NCI-H2107 (cell line): Measurements from ENCODE around the gene SLC1A3.

ENCODE experiments used
- DNase-seq: peaks from one replicate; lab custom pipeline; 2025; lab: John Stamatoyannopoulos, UW

The SLC1A3 gene

DNA sequence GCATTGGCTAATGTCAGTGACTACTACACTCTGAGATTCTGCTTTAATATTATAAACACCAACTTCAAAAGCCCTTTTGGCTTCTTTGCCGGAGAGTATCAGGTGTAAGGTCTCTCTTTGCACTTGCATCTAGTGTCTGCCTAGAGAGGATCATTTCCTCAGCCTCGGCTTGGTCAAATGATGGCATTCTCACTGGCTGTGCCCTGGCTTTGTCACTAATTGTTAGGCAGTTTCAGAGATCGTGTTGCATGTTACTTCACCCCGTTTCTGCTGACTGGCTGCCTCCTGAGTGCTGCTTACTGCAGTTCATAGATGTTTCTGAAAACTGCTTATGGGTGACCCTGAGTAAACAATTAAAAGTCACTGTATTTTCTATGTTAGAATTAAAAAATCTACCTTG is 48.8 kb downstream of the SLC1A3 start:
- DNase-seq: peak; percentile 40

DNA sequence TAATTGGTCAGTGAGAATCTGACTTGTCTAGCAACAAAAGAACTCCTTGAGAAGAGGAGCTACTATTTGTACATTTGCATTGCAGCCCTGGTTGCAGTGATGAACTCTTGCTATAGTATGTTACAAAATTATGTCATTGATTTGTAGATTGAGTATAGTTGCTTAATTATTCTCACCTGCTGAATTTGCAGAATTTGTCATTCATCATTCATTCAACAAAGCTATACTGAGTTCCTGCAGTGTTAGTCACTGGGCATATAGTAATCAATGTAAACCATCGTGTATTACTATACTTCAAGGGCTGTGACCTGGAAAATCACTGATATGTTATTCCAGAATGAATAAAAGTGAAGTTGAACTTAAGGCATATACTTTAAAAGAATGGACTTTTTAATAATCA is 50.1 kb downstream of the SLC1A3 start:
- DNase-seq: no peak

DNA sequence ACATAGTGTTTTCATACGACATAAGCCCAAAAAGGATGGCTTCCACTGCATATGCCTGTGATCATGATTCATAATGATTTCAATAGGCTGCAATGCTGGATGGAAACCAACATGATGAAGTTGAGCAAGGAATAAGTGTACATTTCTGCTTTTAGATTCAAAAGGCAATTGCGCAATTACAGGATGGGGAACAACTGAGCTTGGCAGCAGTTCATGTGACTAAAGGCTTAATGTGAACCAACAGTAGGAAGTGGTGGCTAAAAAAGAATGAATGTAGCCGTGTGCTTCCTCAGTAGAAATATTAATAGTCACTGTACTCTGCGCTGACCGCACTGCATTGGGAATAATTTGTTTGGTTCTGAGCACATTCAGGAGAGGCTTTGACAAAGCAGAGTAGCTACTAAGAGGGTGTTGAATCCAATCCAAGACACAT is 51.2 kb downstream of the SLC1A3 start:
- peak; percentile 55 for DNase-seq

DNA sequence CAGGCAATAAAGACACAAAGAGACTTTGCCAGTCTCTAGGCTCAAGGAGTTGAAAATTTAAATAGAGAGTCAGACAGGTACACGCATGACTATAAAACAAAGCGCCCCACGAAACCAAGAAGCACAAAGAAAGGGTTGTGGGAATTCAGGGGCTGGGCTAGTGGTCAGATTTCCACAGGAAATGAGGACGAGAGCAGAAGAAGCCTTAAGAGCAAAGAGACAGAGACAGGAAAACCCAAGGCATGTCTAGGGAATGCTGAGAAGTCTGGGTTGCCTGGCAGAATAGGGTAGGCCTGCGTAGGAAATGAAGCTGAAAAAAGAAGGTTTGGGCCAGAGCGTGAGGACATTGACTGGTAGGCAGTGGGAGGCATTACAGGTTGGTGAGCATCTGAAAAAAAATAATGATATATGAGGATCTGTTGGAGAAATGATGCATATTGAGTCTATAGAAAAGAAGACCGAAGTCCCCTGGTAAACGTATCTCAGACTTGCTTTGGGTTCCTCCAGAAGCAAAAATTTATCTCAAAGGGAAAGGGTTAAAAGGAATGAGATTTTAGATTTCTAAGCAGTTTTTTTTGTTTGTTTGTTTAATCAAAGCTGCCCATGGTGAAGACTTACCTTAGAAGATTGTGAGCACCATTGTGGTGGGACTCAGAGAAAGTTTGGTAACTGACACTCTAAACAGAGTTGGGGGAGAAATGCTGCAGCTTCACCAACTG is 51.8 kb downstream of the SLC1A3 start:
- DNase-seq: no peak

DNA sequence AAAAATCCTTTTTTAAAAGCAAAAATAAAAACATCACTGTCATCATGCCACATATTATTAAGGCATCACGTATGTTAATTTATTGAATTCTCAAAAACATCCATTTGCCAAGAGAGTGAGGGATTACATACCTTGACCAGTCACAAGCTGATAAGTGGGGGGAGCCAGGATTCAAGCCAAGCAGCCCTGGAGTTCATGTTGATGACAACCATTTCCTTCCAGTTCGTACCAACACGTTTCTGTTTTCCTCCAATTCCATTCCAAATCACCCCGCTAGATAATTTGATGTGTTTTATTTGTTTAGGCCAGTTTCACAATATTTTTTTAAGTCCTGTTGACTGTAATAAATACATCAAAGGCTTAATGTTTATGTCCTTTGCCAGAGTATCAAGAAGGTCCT is 53.0 kb downstream of the SLC1A3 start:
- DNase-seq: no peak

DNA sequence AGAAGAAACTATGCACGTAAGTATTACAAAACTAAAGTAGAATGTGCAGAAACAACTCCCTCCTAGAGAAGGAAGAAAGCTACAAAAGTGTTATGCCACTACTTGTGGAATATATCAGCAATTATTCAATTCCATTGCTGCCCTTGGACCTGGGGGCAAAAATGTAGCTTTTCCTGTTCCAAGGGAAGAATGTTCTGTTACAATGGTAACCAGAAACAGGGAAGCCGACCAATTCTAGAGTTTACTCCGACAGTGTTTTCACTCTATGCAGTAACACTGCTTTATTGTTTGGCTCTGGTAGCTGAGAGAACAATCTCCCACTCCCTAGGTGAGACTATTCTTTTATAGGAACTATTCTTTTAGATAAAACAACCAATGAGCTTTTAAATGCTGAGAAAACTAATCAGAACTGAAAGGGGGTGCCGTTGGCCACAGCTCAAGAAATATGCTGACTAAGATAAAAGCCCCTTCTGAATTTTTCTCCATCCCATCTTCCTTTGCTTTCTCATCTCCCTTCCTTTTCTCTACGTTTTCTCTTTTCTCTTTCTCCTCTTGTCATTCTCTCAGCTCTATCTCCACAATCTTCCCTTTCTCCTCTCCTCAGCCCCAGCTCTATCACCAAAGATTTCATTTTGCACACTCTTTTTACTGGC is 54.1 kb downstream of the SLC1A3 start:
- DNase-seq: no peak

DNA sequence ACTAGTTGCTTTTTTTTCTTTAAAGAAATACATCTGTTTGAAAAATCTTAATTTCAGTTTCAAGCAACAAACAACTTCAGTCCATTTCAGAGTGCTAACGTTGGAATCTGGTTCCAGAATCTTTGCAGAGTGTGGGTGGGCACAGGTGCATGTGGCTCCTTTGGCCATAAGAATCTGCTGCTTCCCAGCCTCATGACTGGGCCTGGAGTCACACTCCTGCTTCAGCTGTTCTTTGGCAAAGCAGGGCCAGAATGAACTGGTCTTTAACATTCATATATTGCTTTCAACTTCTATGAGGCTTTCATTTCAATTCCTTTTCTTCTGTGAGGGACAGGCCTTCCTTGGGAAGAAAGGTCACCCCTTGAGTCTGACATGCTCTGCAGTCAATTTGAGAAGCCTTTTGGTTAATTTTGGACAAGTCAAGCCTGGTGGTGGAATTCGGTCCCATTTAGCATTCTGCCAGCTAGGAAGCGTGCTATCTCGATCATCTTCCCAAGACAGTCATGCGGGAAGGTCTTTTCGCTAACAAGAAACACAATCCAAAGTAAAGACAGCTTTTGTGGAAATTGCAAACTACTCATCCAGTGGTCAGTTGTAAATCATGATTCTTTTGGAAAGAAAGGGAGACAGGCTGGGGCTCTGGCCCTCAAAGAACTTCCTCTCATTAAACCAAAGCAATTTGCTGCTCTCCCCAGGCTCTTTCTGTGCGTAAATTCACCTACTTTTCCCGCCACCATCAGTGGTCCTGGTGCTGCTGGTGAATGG is 55.2 kb downstream of the SLC1A3 start:
- no peak for DNase-seq

DNA sequence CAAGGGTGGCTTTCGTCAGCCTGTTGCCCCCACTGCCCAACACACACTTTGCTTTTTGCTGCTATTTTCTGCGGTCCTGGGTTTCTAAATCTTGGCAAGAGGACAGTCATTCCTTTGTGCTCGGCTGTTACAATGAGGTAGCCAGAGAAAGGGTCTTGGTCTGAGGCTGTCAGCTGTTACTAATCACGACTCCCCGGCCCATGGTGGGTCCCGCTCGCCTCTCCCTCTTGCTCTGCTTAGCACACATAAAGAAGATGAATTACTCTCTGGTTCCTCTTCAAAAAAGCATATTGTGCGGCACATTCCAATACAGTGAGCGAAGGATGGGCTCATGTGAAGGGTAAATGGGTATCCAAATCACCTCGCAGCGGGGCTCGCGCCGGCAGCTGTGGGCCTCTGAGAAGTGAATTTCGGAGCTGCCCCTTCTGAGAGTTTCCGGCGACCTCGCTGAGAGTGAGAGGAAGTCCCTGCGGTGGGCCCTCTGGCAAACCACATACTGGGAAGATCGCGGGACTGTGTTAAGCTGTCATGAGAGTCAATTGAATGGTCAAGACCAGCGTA is 56.0 kb downstream of the SLC1A3 start:
- no peak for DNase-seq

DNA sequence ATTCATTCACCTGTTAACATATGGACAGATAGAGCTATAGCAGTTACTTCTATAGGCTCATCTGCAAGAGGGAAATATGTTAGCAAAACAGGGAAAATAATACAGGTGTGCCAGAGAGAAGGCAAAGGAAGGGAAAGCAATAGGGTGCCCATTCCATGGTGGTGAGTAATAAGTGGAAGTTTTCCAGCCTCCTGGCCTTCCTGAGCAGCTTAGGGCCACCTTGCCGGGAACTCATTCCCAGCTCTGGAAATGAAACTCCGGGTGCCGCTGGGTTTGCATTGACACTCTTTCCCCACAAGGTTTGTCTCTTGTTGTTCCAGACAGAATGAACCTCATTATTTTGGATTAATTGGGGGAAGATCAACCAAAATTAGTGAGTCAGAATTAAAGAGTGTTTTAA is 58.4 kb downstream of the SLC1A3 start:
- no peak for DNase-seq

DNA sequence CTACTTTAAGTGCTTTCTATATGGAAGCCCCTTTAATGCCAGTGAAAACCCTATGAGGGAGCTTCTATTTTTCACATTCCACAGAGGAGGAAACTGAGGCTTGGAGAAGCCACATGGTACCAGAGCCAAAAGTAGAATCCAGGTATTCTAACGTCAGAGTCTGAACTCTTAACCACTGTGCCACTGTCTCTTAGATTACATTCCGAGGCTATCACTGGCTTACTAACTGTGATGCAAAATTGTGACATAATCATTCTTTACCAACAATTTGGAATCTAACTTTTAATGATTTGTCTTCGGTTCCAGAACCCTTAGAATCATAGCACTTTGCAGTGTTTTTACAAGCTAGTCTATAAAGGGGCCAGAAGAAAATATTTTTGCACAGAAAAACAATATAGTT is 59.2 kb downstream of the SLC1A3 start:
- no peak for DNase-seq

DNA sequence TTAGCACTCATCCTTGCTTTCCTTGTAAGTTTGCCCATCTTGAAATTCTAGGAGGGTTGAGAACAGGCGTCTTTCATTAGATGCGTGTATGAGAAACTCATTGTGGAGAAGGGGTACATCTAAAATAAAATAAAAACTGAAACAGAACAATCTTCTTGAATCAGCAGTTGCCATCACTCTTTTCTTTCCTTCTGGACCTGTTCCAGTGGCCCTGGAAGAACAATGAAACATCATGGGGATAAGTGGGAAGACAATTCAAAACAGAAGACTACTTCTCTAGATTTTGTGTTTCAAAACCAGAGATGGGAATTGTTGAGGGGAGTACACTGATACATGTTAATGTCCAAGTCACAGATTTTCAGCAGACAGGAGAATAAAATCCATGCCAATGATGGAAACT is 59.9 kb downstream of the SLC1A3 start:
- DNase-seq: no peak

DNA sequence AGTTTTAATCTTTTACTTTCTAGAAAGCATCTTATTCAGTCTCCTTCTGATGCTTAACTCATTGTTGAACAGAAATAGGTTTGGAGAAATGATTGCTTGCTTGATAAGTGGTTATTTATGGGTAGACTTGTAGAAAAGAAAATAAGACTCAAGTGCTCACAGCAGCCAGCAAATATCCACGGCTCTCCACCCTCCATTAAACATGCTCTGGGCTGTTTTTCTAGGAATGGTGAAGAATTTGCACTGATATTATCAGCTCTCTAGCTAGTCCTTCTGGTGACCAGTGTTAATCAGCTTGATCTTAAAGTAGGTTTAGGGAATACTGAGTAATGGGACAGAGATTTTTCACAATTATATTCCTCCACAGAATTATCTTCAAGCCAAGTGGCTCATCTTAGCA is 60.6 kb downstream of the SLC1A3 start:
- DNase-seq: no peak

DNA sequence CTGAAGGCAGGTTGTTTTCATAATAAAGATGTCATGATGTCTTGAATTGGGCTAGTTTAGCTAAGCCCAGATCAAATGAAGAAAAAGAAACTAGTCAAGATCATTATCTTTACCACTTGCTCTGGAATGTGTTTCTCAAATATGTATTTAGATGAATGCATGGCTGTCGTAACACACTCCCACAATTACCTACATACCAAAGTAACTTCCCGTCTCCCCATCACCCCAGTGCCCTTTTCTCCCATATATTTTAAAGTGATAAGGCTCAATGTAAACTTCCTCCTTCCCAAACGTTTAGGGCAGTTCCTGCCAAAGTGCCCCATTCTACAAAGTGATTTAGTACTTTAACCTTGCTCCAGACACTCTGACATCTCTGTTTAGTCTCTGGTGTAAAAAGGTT is 61.4 kb downstream of the SLC1A3 start:
- DNase-seq: no peak

DNA sequence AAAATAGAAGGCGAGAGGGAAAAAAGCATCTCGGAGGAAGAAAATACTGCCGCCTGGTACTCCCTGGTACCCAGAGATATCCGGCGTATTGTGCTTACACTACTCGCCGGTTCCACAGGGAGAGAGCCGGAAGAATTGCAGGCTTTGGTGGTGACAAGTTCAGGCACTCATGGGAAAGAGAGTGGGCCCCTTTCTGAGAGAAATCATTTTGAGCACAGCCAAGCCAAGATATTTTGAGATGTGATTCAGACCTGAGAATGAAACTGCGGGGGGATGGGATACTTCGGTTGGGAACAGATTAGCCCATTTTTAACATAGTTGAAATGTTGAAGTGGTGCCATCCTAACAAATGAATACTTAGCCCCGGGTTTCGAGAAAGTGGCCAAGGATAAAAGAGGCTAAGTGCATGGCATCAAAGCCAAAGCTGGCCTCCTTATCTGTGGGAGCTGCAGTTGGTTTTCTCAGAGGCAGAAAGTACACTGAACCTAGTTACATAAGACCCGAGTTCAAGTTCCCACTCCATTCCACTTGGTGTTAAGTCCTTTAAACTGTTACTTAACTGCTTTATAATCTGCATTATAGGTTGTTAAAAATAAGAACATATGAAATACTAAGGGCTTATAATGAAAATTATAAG is 62.7 kb downstream of the SLC1A3 start:
- DNase-seq: no peak

DNA sequence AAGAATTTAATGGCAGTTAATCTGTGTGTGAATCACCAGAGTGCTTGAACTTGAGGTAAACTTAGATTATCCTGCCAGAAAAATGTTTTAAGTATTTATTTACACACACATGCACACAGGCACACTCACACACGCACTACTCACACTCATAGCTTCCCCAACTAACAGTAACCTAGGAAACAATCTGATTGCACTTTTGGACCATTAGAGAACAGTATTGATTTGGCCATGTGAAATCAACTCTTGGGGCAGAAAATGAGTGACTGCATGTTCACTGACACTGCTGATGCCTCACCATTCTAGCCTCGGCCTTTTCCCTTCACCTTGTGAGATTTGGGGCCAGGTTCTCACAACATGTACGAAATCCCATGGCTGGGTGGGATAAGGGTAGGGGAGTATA is 64.1 kb downstream of the SLC1A3 start:
- DNase-seq: no peak

DNA sequence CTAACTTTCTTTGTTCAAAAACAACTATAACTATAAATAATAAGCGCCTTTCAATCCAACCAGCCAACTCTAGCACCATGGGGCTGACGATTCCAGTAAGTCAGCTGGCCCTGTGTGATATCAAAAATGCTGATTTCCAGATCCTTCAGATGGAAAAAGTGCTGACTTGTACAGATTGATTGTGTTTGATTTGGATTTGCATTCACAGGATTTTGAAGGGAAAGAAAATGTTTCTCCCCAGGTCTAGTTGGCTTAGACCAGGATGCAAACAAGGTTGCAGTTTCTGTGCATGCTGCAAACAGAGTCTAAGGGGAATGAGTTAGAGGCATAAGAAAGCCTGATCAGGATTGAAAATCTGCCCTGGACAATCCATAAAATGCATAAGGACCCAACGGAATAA is 68.9 kb downstream of the SLC1A3 start:
- DNase-seq: no peak

DNA sequence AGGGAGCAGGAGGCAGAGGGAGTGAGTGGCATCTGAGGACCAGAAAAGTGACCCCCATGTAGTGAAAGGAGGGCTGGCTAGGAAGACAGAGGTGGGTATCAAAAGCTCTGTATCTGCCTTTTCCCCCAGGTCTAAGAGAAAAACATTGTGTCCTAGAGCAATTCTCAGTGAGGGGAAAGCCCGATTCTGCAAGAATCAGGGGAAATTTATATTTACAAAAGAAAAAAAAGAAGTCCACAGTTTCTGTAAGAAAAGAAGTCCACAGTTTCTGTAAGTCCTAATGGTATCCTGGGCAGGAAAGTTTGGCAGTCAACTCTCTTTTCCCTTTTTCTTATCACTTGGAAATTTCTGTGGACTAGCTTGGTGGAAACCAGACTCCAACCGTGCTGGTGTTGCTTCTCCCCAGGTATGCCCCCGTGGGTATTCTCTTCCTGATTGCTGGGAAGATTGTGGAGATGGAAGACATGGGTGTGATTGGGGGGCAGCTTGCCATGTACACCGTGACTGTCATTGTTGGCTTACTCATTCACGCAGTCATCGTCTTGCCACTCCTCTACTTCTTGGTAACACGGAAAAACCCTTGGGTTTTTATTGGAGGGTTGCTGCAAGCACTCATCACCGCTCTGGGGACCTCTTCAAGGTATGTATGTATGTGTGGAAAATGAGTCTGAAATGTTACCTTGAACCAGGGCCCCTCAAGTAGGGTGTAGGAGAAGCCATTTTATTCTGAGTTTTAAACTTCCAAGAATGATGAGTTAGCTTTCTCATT is 73.0 kb downstream of the SLC1A3 start:
- no peak for DNase-seq

DNA sequence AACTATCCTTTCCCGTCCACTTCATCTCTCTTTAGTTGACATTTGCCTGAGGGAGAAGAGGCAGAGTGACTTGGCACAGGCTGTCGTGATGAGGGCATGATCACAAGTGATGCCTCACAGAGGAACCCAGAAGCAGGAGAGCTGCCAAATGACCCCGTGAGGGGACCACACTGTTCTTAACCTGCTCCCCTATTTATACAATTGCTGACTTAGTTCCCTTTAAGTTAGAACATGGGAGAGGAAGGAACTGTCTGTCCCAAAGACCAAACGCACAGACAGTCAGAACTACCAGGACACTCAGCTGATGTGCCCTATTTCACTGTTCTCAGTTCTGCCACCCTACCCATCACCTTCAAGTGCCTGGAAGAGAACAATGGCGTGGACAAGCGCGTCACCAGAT is 73.7 kb downstream of the SLC1A3 start:
- no peak for DNase-seq

DNA sequence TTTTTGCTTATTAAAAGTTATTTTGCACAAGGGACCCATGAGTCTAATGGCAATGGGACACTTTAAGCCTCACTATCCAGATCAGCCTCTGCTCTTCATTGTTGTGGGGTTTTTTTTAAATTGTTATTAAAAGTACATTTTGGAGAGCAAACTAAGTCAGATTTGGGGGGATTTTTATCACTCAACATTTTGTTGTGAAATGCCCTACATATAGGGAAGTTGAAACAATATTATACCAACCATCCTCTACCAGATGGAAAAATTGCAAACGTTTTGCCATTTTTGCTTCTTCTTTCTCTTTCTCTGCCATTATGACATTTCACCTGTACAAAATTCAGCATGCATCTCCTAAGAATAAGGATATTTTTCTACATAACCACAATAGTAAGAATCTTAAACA is 75.3 kb downstream of the SLC1A3 start:
- DNase-seq: no peak

DNA sequence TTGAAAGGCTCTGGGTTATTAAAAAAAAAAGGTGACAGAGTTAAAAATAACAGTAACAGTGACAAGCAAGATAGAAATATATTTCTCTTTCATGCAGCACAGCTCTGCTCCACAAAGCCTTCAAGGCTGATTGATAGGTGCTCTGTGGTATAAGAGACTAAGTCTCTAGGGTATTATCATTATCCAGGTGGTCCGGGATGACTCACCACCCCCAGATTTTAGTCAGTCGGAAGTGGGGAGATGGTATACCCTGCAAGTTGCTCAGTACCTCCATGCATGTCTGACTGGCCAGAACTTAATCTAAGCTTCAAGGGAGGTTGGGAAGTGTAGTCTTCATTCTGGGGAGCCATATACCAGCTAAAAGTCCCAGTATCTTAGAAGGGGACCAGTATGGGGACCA is 76.1 kb downstream of the SLC1A3 start:
- DNase-seq: no peak

DNA sequence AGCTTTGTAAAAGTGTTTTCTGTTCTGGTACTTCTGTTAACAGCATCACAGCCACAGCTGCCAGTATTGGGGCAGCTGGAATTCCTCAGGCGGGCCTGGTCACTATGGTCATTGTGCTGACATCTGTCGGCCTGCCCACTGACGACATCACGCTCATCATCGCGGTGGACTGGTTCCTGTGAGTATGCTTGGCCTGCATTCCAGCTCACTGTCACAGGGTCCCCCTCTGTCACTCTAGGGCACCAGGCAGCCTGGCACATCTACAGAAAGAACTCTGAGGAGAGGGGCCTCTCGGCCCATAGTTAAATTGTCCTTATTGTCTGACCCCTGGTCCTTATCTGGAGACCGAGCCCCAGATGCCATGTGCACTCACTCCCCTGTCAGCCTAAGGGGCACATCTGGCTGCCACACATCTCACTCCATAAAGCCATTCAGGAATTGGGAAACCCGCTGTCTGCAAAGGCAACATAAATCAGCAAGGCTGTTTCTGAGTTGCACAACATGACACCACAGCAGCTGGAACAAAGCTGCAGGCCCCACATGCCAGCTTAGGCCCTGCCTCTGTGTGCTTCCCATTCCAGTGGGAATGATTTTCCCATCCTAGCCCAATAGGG is 77.5 kb downstream of the SLC1A3 start:
- no peak for DNase-seq
